ENCODE measurements around the gene WNT3. TPM values are rescaled to one million over a fixed set of nuclear protein-coding genes. Genes with fewer than 3 reads are reported as not detected.
A peak's percentile ranks its signal among the peaks of the same experiment; 100 is the strongest.

Gene WNT3
- total and polyA plus RNA-seq, 10 of the 15 experiments (the other 5 are each of a cell fraction or from before 2014, with no cell fraction given), result 0.01 to 0.03 TPM; not detected in 8

DNA sequence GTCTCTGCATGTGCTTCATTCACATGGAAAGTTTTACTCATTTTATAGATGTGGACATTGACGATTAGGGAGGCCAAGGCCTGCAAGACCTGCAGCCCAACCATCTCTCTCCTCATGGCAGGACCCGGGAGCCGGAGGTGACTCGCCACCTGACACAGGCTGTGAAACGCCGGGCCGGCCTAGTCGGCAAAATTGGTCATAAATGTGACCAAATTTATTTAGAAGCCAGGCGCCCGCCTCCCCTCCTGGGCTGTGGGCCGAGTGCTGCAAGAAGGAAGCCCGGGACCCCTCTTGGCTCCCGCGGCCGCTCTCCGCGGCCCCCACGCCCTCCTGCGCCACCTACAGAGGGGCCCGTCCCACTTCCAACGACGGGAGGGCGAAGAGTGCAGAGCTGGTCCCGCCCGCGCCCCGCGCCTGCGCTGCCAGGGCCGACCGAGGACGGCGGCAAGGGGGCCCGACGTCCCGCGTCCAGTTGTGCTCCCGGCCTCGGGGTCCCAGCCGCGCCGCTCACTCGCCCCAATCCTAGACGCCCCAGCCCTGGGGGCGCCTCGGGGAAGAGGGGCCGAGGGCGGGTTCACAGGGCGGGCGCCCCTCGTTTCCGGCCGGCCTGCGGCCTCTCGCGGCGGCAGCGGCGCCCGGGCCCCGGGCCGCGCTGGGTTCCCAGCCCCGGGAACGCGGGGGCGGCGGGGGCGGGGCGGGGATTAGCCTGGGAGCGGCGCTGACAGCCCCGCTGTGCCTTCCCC lies 47.5 kb downstream of the WNT3 start:
- no peak for FAIRE-seq
- POLR2A ChIA-PET, result no interaction called here
- intact Hi-C loops (cut with micrococcal nuclease; ENCODE audit: unreplicated experiment), result loop anchor here (10.0 kb wide), 1 partner anchor 74 kb away; no protein-coding TSS in a partner anchor
- TF ChIP-seq NBN (IDR thresholded peaks at IDR 0.05), result no peak
- TF ChIP-seq POLR2A (IDR thresholded peaks at IDR 0.05; ENCODE audit: low read depth, low read length), result peak; percentile 36; the same call in 1 of the 2 replicates
- TF ChIP-seq EP300 (IDR thresholded peaks at IDR 0.05; ENCODE audit: borderline replicate concordance in 1 of 2, control insufficient read depth in 1 of 2, low read depth in 2 of 2, low read length in 2 of 2), result no peak
- no peak for TF ChIP-seq ETV6 (conservative IDR thresholded peaks at IDR 0.05 in 1 of 2, IDR thresholded peaks at IDR 0.05 in 1 of 2; ENCODE audit: borderline replicate concordance in 1 of 2, low read depth in 1 of 2)
- no peak for TF ChIP-seq CBX3 (IDR thresholded peaks at IDR 0.05; ENCODE audit: borderline replicate concordance, low read depth)
- TF ChIP-seq NR2F1 (conservative IDR thresholded peaks at IDR 0.05), result no peak
- TF ChIP-seq TARDBP (IDR thresholded peaks at IDR 0.05; ENCODE audit: borderline replicate concordance), result no peak
- TF ChIP-seq IRF4 (IDR thresholded peaks at IDR 0.05; ENCODE audit: low read depth, low read length), result no peak
- TF ChIP-seq EGR1 (IDR thresholded peaks at IDR 0.05; ENCODE audit: borderline replicate concordance in 1 of 2, low read depth in 2 of 2, low read length in 2 of 2), result peak in 1 of 2 experiments; percentile 83; a peak in 2 of 3 replicates
- TF ChIP-seq ZNF274 (IDR thresholded peaks at IDR 0.05; ENCODE audit: insufficient read depth, insufficient read length), result no peak
- TF ChIP-seq SPI1 (IDR thresholded peaks at IDR 0.05; ENCODE audit: borderline replicate concordance, insufficient read depth, low read depth, low read length), result no peak
- no peak for TF ChIP-seq SMAD5 (IDR thresholded peaks at IDR 0.05; ENCODE audit: low read depth)
- 0 out of 2 replicates have a peak, but pooled peaks have one; percentile 32 for TF ChIP-seq LARP7 (IDR thresholded peaks at IDR 0.05)
- TF ChIP-seq KLF5 (IDR thresholded peaks at IDR 0.05; ENCODE audit: partially characterized antibody), result no peak
- peak; percentile 41; the same call in 1 of the 2 replicates for TF ChIP-seq IKZF1 (conservative IDR thresholded peaks at IDR 0.05)
- no peak for TF ChIP-seq ESRRA (IDR thresholded peaks at IDR 0.05; ENCODE audit: low read length)
- TF ChIP-seq PAX5 (IDR thresholded peaks at IDR 0.05; ENCODE audit: borderline replicate concordance, low read depth, low read length), result no peak
- TF ChIP-seq STAT3 (IDR thresholded peaks at IDR 0.05; ENCODE audit: low read depth, low read length), result no peak
- TF ChIP-seq, protein P1, sequence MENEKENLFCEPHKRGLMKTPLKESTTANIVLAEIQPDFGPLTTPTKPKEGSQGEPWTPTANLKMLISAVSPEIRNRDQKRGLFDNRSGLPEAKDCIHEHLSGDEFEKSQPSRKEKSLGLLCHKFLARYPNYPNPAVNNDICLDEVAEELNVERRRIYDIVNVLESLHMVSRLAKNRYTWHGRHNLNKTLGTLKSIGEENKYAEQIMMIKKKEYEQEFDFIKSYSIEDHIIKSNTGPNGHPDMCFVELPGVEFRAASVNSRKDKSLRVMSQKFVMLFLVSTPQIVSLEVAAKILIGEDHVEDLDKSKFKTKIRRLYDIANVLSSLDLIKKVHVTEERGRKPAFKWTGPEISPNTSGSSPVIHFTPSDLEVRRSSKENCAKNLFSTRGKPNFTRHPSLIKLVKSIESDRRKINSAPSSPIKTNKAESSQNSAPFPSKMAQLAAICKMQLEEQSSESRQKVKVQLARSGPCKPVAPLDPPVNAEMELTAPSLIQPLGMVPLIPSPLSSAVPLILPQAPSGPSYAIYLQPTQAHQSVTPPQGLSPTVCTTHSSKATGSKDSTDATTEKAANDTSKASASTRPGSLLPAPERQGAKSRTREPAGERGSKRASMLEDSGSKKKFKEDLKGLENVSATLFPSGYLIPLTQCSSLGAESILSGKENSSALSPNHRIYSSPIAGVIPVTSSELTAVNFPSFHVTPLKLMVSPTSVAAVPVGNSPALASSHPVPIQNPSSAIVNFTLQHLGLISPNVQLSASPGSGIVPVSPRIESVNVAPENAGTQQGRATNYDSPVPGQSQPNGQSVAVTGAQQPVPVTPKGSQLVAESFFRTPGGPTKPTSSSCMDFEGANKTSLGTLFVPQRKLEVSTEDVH (IDR thresholded peaks at IDR 0.05; ENCODE audit: low read depth, partially characterized antibody), result no peak
- no peak for TF ChIP-seq MEF2A (IDR thresholded peaks at IDR 0.05; ENCODE audit: insufficient read depth, low read depth, low read length)
- TF ChIP-seq, protein P2, sequence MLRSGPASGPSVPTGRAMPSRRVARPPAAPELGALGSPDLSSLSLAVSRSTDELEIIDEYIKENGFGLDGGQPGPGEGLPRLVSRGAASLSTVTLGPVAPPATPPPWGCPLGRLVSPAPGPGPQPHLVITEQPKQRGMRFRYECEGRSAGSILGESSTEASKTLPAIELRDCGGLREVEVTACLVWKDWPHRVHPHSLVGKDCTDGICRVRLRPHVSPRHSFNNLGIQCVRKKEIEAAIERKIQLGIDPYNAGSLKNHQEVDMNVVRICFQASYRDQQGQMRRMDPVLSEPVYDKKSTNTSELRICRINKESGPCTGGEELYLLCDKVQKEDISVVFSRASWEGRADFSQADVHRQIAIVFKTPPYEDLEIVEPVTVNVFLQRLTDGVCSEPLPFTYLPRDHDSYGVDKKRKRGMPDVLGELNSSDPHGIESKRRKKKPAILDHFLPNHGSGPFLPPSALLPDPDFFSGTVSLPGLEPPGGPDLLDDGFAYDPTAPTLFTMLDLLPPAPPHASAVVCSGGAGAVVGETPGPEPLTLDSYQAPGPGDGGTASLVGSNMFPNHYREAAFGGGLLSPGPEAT (IDR thresholded peaks at IDR 0.05; ENCODE audit: low read depth), result no peak

More for the DNA sequence above, 47.5 kb downstream of the WNT3 start:
- DNase-seq (ENCODE audit: low read depth, low spot score) (no peak), ATAC-seq (peak; percentile 67)
- peaks cover 10 to 14% of the 10 kb centered on the region in 2 experiments; a peak in 3 of 4 replicates for H3K27me3 ChIP-seq (replicated peaks in 1 of 2; ENCODE audit: control insufficient read depth in 2 of 2, insufficient read depth in 2 of 2, low read length in 1 of 2)
- H3K79me2 ChIP-seq (ENCODE audit: control insufficient read depth, insufficient read depth, low read length), result no peaks in the 10 kb centered on the region
- 0 out of 2 replicates have a peak, but pooled peaks cover 4% of the 10 kb centered on the region for H3K4me1 ChIP-seq (ENCODE audit: control insufficient read depth, insufficient read depth, low read length)
- no peaks in the 10 kb centered on the region for H3K9me3 ChIP-seq (replicated peaks; ENCODE audit: control insufficient read depth, insufficient read depth, low read length)
- H3K27ac ChIP-seq (ENCODE audit: control insufficient read depth, insufficient read depth), result no peak overlapping the region
- no peaks in the 10 kb centered on the region for H4K20me1 ChIP-seq (ENCODE audit: control insufficient read depth, insufficient read depth)
- no peaks in the 10 kb centered on the region for H3K36me3 ChIP-seq (ENCODE audit: control insufficient read depth in 2 of 2, insufficient read depth in 2 of 2, low read length in 1 of 2)
- in situ Hi-C loops (cut with MboI), result no loop called here
- H2AFZ ChIP-seq (ENCODE audit: control insufficient read depth, low read depth, low read length), result peak overlapping the region; percentile 55; the same call in 1 of the 2 replicates
- 12% methylated on average over 49 of the region's 73 CpGs for WGBS (ENCODE audit: insufficient coverage, insufficient replicate concordance, low lambda C conversion rate, missing lambda C conversion rate)
- no TSS peak for BruUV-seq (replicated peaks)
- no peak overlapping the region for H3K9ac ChIP-seq (ENCODE audit: control insufficient read depth, insufficient read depth, low read length)
- SMC1A ChIA-PET (ENCODE audit: uncharacterized antibody, unreplicated experiment), result no interaction called here
- CTCF ChIA-PET, result no interaction called here
- RAD21 ChIA-PET (ENCODE audit: unreplicated experiment), result no interaction called here
- peak overlapping the region; percentile 66; the same call in 1 of the 2 replicates for H3K4me2 ChIP-seq (ENCODE audit: control insufficient read depth, insufficient read depth)
- H3K4me3 ChIP-seq, result peak overlapping the region; percentile 50; the same call in 1 of the 2 replicates

Measured in GM12878 (cell line).